ENCODE data around the gene GDA.
"Not testable (repeated sequence)": the region's sequence is repeated elsewhere in the genome, so short reads cannot be mapped to it uniquely, and the experiment has no call there.

The GDA gene

DNA sequence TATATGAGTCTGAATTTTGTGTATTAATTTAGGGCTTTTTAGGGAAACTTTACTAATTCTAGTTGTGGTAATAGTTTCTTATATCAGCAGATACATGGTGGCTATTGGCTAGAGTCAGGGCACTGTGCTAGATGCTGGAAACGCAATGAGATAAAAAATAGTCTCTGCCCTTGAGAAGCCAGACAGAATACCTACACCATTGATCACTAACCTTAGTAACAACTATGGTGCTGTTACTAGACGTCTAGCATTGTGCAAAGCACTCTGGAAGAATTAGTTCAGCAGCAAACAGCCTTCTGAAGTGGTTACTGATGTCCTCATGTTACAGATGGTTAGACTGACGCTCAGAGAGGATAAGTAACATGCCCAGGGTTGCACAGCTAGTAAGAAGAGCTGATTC lies 61.8 kb downstream of the GDA start:
- DNase-seq, result no peak

DNA sequence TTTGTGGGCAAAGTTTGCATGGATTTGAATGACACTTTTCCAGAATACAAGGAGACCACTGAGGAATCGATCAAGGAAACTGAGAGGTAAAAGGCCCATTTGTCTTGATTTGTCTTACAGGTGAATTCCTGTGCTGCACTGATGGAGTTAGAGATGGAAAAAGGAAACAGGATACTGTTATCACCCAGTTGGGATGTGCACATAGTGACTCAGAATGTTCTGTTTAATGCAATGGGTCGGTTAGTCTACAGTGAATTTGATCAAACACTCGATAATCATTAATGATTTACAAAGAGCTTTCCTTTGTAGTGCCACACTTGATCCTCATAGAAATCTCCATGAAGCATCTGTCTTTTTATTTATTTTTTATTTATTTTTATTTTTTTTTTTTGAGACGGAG lies 64.7 kb downstream of the GDA start:
- no peak for DNase-seq

DNA sequence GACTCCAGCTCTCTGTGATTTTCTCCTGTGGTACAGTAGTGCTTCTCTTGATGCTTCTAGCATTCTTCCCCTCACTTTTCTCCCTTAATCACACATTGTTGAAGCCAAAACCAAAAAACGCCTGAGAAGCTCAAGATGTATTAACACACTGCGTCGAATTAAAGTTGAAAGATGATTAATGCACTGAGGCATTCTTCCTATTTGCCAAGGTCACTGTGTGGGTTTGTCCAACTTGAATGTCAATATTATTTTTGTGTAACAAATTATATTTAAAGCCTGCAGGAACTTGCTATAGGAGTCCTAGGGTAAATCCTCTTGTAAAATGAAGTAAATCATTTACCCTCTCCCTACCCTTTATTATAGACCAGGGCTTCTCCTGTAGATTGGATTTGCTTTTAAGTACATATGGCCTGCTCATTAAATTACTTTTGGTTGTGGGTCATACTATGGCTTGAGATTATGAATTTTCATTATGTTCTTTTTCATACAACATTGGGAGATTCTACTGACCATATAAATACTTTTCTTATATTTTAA lies 68.1 kb downstream of the GDA start:
- DNase-seq, result no peak

GRCh38 chr9:72220589-72220988 lies 71.3 kb downstream of the GDA start:
- DNase-seq, result no peak

DNA sequence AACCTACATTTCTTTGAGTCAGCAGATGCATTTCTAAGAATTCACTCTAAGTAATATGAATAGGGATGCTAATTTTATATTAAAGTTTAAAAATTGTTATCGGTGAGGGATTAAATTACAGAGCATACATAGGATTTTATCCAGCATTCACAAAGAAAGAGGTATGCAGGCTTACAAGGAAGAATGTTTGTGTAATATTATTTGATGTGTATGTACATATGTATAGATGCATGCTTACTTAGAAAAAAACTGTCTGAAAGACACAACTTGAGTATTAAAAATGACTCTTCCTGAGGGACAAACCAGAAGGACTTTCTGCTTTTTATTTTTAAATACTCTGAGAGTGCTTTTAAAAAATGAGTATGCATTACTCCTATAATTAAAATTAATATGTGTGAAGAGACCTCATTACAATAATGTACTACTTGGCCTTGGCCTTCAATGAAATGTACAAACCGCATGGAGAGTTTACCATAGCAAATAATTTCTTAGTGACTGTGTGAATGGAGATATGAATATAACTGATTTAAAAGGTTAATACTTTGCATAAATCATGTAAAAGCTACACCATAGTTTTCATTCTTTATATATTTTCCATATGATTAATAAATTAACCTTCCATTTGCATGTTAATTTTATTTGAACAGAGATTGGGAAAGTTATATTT lies 77.0 kb downstream of the GDA start:
- no peak for DNase-seq

GRCh38 chr9:72228282-72228681 lies 79.0 kb downstream of the GDA start:
- no peak for DNase-seq

GRCh38 chr9:72232778-72233177 lies 83.5 kb downstream of the GDA start:
- no peak for DNase-seq

DNA sequence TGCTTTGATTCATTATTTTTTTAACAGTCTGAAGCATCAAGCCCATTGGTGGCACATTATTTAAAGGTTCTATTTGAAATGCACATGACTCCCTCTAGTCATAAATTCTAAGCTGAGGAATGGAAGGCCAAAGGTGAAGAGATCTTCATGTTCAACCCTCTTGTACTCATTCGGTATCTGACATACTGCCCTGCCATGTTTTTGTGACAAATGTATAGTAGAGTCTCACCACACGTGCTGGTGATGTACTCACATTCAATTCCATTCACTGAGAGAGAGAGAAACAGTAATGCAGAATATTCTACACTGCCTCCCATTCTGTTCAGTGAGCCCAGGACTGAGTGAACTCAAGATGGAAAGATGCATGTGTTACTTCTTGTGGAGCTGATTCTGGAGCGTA lies 98.3 kb downstream of the GDA start:
- DNase-seq, result no peak

DNA sequence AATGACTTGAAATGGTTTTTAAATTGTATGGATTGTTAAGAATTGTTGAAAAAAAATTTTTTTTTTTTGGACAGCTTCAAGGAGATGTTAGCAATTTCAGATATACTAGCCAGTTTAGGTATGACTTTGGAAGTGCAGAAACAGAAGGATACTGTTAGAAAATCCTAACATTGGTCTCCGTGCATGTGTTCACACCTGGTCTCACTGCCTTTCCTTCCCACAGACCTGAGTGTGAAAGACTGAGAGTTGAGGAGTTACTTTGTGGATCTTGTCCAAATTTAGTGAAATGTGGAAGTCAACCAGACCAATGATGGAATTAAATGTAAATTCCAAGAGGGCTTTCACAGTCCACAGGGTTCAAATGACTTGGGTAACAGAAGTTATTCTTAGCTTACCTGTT lies 102.3 kb downstream of the GDA start:
- DNase-seq, result no peak

DNA sequence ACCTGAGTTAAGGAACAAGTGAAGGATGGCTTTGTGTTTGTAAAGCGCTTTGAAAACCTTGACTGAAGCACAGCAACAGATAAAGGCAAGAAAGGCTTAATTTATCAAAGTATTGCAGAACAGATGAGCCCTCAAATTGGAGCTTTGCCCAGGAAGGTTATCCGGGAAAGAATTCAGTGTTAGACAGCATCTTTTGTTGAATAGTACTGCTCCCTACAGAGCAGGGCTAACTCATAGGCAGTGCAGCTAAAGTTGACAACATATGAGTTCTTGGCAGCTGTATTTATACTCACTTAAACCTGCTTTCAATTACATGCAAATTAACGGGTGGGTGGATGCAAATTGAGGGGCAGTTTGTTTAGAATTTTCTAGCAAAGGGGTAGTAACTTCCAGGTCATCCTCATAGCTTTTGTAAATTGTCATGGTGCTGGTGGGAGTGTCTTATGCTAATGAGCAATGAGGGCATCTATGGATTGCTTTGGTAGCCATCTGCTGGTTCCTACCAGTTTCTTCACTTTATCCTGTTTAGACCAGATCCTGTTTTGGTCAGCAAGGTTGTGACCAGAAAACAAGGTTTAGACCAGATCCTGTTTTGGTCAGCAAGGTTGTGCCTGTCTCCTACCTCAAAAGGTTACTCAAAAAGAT lies 105.8 kb downstream of the GDA start:
- DNase-seq, result no peak

DNA sequence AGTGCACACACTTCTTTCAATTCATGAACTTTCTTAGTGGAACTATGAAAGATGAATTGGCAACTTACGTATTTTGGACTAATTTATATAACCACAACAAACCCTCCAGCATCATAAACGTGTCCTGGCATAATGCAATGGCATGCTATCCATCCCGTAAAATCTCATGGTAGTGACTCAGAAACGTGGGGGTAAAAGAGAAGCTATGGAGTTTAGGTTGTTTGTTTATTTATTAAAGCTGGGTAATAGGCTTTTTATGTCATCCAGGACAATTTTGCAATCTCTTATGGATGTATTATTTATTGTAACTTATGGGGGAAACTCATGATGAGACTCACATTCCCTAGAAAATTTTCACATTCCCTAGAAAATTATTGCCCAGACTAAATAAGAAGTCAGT lies 106.3 kb downstream of the GDA start:
- no peak for DNase-seq

DNA sequence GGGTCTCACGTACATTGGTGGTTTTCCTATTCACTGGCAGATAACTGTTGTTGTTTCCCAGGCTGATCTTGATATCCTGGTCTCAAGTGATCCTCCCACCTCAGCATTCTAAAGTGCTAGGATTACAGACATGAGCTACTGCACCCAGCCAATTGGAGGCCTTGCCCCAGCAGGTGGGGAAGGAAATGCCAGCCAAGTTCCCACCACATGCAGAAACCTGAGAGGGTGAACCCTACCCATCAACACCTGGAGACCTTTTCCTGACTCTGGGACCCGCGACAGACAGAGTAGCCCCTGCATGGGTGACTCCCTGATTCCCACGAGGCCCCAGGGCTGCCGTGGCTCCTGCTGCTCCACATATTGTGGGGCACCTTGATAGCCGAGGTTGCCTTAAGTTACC lies 107.7 kb downstream of the GDA start:
- DNase-seq, result no peak

DNA sequence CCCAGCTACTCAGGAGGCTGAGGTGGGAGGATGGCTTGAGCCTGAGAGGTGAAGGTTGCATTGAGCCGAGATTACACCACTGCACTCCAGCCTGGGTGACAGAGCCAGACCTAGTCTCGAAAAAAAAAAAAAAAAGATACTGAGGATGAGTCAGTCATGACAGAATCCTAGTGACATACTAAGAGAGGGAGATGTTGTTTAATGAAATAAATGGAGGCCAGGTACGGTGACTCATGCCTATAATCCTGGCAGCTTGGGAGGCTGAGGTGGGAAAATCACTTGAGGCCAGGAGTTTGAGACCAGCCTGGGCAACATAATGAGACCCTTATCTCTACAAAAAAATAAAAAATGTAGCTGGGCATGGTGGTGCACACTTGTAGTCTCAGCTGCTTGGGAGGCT lies 108.6 kb downstream of the GDA start:
- DNase-seq, result no peak

DNA sequence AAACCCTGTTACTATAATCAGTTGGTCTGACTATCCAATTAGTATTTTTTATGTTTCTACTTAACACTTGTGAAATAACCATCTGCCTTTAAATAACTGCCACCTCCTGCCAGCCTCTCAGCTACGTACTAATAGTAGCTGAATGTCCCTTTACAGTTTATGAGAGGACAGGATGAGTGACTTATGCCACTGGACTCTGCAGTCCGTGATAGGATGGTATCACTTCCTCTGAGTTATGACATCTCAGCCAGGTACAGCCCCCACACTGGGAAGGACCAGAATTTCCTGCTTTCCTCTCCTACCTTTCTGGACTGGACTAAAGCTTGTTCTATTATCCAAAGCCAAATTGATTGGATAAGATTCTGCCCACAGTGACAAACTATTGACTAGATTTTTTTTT lies 112.8 kb downstream of the GDA start:
- no peak for DNase-seq

GRCh38 chr9:72263572-72263971 lies 114.3 kb downstream of the GDA start:
- no peak for DNase-seq

DNA sequence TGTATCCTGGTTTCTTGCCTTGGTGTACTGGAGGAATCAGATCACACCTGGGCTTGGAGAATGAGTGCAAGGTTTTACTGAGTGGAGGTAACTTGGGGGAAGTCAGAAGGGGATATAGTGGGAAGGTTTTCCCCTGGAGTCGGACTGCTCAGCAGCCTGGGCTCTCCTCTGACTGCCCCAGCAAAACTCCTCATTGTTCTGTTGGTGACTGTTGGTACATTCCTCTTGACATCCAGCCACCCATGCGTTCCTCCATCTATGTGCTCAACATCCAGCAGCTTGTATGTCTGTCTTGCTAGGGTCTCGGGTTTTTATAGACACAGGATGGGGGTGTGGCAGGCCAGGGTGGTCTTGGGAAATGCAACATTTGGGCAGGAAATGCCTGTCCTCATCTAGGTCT lies 119.7 kb downstream of the GDA start:
- no peak for DNase-seq

GRCh38 chr9:72270359-72270758 lies 121.1 kb downstream of the GDA start:
- DNase-seq, result not testable (repeated sequence)

- peak; percentile 71 for DNase-seq
Observed at GRCh38 chr9:72271613-72272478, 122.6 kb downstream of the GDA start.

DNA sequence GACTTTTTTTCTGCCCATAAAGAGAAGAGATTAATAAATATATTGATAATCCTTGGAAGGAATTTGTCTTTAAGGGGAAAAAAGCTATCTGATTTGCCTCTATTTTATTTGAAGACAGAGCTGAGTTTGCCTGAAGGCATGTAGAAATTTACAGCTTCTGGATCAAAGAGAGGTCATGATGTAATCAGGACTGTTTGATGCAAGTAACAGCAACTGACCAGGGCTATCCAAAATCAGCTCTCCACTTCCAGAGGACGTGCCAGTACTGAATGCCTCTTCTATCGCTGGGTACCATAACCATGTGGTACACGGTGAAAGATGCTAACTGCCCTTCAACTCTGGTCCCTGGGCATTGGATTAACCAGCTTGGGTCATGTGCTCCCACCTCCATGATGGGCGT lies 125.2 kb downstream of the GDA start:
- no peak for DNase-seq

DNA sequence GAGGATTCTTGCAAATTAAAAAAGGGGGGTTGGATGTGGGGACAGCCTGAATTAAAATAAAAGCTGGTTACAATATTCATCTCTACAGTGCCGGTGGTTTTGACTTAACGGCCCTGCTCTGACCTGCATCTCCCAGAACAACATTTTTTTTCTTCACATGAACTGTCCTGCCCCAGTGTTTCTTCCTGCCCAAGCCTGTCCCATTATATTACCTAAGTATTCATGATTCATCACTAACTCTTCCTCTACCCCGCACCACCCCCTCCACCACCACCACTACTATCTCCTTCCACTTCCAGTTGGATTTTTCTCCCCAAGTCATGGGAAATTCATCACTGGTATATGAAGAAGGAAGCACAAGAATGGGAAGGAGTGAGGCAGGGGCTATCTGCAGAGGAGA lies 125.7 kb downstream of the GDA start:
- no peak for DNase-seq

DNA sequence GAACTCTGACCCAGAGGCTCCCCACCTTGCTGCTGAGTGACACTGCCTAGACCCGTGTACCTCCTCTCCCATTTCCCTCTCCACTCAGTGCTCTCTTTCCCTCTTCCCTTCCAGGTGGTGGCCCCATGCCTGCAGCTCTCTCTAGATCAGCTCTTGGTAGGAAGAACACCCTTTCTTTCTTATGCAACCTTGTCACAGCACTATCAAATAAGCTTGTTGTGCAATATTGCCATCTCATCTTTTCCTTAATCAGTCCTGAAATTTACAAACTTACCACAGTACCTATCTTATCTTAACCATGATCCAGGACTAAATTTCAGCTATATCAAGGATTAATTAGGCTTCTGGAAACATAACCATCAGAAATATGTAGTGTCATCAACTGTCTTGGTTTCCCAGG lies 127.2 kb downstream of the GDA start:
- no peak for DNase-seq

DNA sequence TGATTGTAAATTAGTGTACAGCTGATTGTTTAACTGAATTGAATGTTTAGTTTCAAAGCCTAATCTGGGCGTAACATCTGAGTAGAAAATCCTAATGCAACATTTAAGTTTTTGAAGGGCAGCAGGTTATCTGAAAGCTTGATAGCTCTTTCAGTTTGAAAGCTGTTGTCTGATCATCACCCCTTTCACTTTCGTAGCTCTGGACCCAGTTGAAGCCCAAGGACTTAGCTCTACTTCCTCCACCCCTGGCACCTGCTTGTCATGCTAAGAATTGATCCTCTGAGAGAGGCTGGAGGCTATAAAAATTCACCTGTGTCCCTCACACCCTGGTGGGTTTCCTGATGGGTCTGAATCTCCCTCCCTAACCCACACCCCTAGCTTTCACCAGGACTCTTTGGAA lies 129.7 kb downstream of the GDA start:
- DNase-seq, result no peak

GRCh38 chr9:72280913-72281500 lies 131.8 kb downstream of the GDA start:
- DNase-seq, result peak; percentile 76

DNA sequence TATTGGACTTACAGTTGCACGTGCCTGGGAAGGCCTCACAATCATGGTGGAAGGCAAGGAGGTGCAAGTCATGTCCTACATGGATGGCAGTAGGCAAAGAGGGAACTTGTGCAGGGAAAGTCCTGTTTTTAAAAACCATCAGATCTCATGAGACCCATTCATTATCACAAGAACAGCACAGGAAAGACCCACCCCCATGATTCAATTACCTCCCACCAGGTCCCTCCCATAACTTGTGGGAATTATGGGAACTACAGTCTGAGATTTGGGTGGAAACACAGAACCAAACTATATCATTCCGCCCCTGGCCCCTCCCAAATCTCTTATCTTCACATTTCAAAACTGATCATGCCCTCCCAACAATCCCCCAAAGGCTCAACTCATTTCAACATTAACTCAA lies 140.2 kb downstream of the GDA start:
- no peak for DNase-seq
